SU-DHL-6 (cell line): ENCODE results near the gene TCEAL8.
"Not testable (repeated sequence)": the region's sequence is repeated elsewhere in the genome, so short reads cannot be mapped to it uniquely, and the experiment has no call there.

ENCODE experiments used
- H2AFZ ChIP-seq: fragments of 200-600 bp; sonication (generic); 2 replicates; pipeline ENCODE4 v1.6.1; 2014; ENCODE audit warnings: low read depth, mild to moderate bottlenecking, moderate library complexity, mixed read lengths, antibody characterized with exemption, low read length; ENCODE audit not compliant: severe bottlenecking
- H3F3A ChIP-seq: fragments of 200-600 bp; shearing (Covaris generic); 2 replicates; pipeline ENCODE4 v1.6.0; 2016; ENCODE audit warnings: antibody characterized with exemption, mild to moderate bottlenecking; ENCODE audit not compliant: insufficient read depth
- H3K27ac ChIP-seq: fragments of 200-600 bp; sonication (generic); 2 replicates; pipeline ENCODE4 v1.5.1; 2016; ENCODE audit warnings: low read depth, mild to moderate bottlenecking, low read length, moderate library complexity, mixed read lengths
- H3K27me3 ChIP-seq: fragments of 200-600 bp; sonication (generic), shearing (Covaris generic); 2 replicates; pipeline ENCODE4 v1.6.0; 2014; ENCODE audit warnings: mild to moderate bottlenecking, low read length
- H3K36me3 ChIP-seq: fragments of 200-600 bp; sonication (generic); 2 replicates; pipeline ENCODE4 v1.6.1; 2014; ENCODE audit warnings: mild to moderate bottlenecking, low read length, mixed read lengths
- H3K4me2 ChIP-seq: fragments of 300-600, 200-600 bp; shearing (Covaris generic), sonication (generic); 2 replicates; pipeline ENCODE4 v1.6.0; 2014; ENCODE audit warnings: low read length, low read depth, mild to moderate bottlenecking; ENCODE audit not compliant: poor library complexity, severe bottlenecking
- H3K4me3 ChIP-seq: fragments of 200-600 bp; sonication (generic); 2 replicates; pipeline ENCODE4 v1.5.1; 2014; ENCODE audit warnings: antibody characterized with exemption, low read length, mild to moderate bottlenecking, mixed read lengths; ENCODE audit not compliant: insufficient read depth, poor library complexity, severe bottlenecking
- H3K79me2 ChIP-seq: fragments of 200-600 bp; sonication (generic); 2 replicates; pipeline ENCODE4 v1.6.1; 2014; ENCODE audit warnings: mild to moderate bottlenecking, low read length, moderate library complexity; ENCODE audit not compliant: insufficient read depth
- H3K9ac ChIP-seq: fragments of 200-600 bp; sonication (generic); 2 replicates; pipeline ENCODE4 v1.7.0; 2014; ENCODE audit warnings: mild to moderate bottlenecking, low read length
- H3K9me2 ChIP-seq: fragments of 200-600 bp; sonication (generic); replicated peaks from 2 replicates; pipeline ENCODE4 v1.6.1; 2014; ENCODE audit warnings: low read length; ENCODE audit not compliant: insufficient read depth
- H3K9me3 ChIP-seq: fragments of 200-600 bp; sonication (generic); 2 replicates; pipeline ENCODE4 v1.6.1; 2014; ENCODE audit warnings: low read length, mixed read lengths; ENCODE audit not compliant: insufficient read depth
- H4K20me1 ChIP-seq: fragments of 200-600 bp; sonication (generic); 2 replicates; pipeline ENCODE4 v1.6.1; 2014; ENCODE audit warnings: low read depth, mild to moderate bottlenecking, antibody characterized with exemption, low read length, moderate library complexity, mixed read lengths
- EZH2phosphoT487 ChIP-seq: fragments of 200-600 bp; sonication (generic), shearing (Covaris generic); conservative IDR thresholded peaks from 2 replicates; pipeline ENCODE4 v1.6.1; 2018; ENCODE audit warnings: mild to moderate bottlenecking, antibody characterized with exemption, low read length, moderate library complexity, mixed read lengths
- TF ChIP-seq, protein P1 (sequence below): fragments of 200-600 bp; sonication (generic); IDR thresholded peaks from one replicate; pipeline ENCODE4 v1.5.1; 2017; ENCODE audit warnings: antibody characterized with exemption, mild to moderate bottlenecking, low read length, moderate library complexity; ENCODE audit not compliant: insufficient read depth, poor library complexity, severe bottlenecking

TCEAL8 gene

DNA sequence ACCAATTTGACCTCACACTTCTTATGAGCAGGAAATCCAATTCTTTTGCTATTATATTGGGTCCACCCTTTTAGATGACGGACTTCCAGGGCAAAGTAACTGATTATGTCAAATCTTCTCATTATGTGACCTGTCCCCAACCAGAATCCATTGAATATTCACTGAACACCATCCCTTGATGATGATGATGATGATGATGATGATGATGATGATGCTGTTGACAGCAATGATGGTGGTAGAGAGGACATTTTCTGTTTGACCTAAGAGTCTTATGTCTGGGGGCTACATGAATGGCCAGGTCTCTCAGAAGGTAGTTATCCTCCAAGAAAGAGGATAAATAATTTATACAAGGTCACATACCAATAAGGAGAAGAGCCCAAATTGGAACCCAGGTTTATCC is 5.2 kb downstream of the TCEAL8 start:
- Histone ChIP-seq H3K4me3 (no peak overlapping the region), H3K27ac (no peak overlapping the region), H3K79me2 (no peaks in the 10 kb centered on the region), H3K9me3 (no peaks in the 10 kb centered on the region), H3K4me2 (no peak overlapping the region), H4K20me1 (no peaks in the 10 kb centered on the region), H3K9ac (no peak overlapping the region), H3K36me3 (no peaks in the 10 kb centered on the region), H3K9me2 (no peaks in the 10 kb centered on the region), H2AFZ (no peak overlapping the region), H3K27me3 (no peaks in the 10 kb centered on the region), H3F3A (no peaks in the 10 kb centered on the region)
- TF ChIP-seq, protein P1, sequence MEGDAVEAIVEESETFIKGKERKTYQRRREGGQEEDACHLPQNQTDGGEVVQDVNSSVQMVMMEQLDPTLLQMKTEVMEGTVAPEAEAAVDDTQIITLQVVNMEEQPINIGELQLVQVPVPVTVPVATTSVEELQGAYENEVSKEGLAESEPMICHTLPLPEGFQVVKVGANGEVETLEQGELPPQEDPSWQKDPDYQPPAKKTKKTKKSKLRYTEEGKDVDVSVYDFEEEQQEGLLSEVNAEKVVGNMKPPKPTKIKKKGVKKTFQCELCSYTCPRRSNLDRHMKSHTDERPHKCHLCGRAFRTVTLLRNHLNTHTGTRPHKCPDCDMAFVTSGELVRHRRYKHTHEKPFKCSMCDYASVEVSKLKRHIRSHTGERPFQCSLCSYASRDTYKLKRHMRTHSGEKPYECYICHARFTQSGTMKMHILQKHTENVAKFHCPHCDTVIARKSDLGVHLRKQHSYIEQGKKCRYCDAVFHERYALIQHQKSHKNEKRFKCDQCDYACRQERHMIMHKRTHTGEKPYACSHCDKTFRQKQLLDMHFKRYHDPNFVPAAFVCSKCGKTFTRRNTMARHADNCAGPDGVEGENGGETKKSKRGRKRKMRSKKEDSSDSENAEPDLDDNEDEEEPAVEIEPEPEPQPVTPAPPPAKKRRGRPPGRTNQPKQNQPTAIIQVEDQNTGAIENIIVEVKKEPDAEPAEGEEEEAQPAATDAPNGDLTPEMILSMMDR: no peak
- no peak for TF ChIP-seq EZH2phosphoT487

DNA sequence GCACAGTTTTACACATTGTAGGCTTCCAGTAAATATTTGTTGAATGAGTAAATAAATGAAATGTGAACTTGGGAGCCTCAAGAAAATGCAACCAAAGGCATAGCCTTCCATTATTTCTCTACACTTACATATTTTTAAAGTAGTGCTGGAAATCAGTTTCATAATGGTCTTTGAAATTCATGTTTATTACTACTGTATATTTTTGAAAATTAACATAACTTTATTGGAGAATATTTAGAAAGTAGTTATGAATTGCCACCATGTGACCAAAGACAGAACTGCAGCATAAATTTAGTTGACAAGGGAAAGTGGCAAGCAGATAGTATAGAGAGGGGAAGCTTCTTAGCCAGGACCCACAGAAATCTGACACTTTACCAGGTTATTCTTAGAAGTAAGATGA is 6.4 kb downstream of the TCEAL8 start:
- H4K20me1 ChIP-seq: no peaks in the 10 kb centered on the region
- no peaks in the 10 kb centered on the region for H3F3A ChIP-seq
- no peak overlapping the region for H3K27ac ChIP-seq
- TF ChIP-seq, protein P1: no peak
- no peak for TF ChIP-seq EZH2phosphoT487
- H3K36me3 ChIP-seq: no peaks in the 10 kb centered on the region
- H3K9me3 ChIP-seq: no peaks in the 10 kb centered on the region
- H3K27me3 ChIP-seq: no peaks in the 10 kb centered on the region
- H3K4me2 ChIP-seq: no peak overlapping the region
- H2AFZ ChIP-seq: no peak overlapping the region
- no peaks in the 10 kb centered on the region for H3K9me2 ChIP-seq
- H3K4me3 ChIP-seq: no peak overlapping the region
- no peaks in the 10 kb centered on the region for H3K79me2 ChIP-seq
- no peak overlapping the region for H3K9ac ChIP-seq

DNA sequence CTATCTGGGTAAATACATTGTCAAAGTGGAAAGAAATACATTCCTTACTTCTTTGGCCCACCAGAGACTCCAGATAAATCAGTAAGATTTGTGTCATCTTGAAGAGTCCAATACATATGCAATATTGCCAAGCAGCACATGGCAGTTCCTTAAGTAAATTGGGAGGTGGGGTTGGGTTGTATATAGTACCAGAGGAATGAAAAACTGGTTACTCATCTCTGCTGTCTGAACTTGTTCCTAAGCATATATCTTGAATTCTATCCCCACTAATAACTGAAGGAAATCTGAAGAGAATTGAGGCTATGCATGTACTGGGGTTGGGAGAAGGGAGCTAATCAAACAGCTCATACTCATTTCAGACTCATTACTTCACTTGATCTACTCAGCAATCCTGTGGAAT is 14.8 kb downstream of the TCEAL8 start:
- no peaks in the 10 kb centered on the region for H3K9me2 ChIP-seq
- no peak overlapping the region for H3K27ac ChIP-seq
- H3K4me3 ChIP-seq: no peak overlapping the region
- no peak overlapping the region for H2AFZ ChIP-seq
- no peaks in the 10 kb centered on the region for H3K79me2 ChIP-seq
- no peak overlapping the region for H3K9ac ChIP-seq
- H3K27me3 ChIP-seq: no peaks in the 10 kb centered on the region
- H3K36me3 ChIP-seq: no peaks in the 10 kb centered on the region
- no peaks in the 10 kb centered on the region for H3K9me3 ChIP-seq
- TF ChIP-seq, protein P1: no peak
- no peak for TF ChIP-seq EZH2phosphoT487
- H4K20me1 ChIP-seq: no peaks in the 10 kb centered on the region
- no peak overlapping the region for H3K4me2 ChIP-seq
- no peaks in the 10 kb centered on the region for H3F3A ChIP-seq

DNA sequence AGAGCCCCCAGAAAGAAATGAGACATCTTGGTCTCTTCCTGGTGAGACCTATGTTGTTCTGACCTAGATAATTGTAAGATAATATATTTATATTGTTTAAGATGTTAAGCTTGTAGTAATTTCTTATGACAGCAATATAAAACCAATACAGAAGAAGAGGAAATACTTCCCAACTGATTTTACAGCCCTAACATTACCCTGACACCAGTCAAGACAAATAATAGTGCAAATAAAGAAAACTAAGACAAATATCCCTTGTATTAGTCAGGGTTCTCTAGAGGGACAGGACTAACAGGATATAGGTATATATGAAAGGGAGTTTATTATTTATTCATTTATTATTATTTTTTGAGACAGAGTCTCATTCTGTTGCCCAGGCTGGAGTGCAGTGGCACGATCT is 18.7 kb downstream of the TCEAL8 start:
- Histone ChIP-seq H2AFZ (no peak overlapping the region), H3K27ac (no peak overlapping the region), H3F3A (no peaks in the 10 kb centered on the region), H3K36me3 (no peaks in the 10 kb centered on the region), H3K79me2 (no peaks in the 10 kb centered on the region), H3K9ac (no peak overlapping the region), H3K4me2 (no peak overlapping the region), H3K27me3 (no peaks in the 10 kb centered on the region), H3K9me2 (no peaks in the 10 kb centered on the region), H3K9me3 (no peaks in the 10 kb centered on the region), H3K4me3 (no peak overlapping the region), H4K20me1 (no peaks in the 10 kb centered on the region)
- TF ChIP-seq, protein P1: no peak
- TF ChIP-seq EZH2phosphoT487: no peak

DNA sequence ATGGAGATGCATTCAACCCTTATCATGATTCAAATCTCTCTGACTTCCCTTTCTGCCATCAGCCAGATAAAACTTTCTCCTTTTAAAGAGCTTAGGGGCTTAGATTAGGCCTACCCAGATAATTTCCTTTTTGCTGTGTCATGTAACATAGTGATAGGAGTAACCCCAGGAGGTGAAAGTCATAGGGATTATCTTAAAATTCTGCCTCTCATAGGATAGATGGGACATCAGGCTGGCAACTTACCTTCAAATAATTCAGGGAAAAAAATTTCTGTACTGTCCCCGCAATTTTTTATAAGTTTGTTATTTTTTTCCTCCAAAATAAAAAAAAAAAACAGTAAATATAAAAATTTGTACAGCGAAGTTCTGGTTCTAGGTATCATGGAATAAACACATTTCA is 19.3 kb downstream of the TCEAL8 start:
- not testable (repeated sequence) for H3K27ac ChIP-seq, H3K27me3 ChIP-seq, H3K9me2 ChIP-seq, H2AFZ ChIP-seq, H3K4me2 ChIP-seq, H3K79me2 ChIP-seq, H3K4me3 ChIP-seq, H3F3A ChIP-seq, H3K9me3 ChIP-seq, H4K20me1 ChIP-seq, H3K36me3 ChIP-seq, H3K9ac ChIP-seq
